HG02759 (cell line): Measurements from ENCODE around the gene RHOA.
A peak's percentile ranks its signal among the peaks of the same experiment; 100 is the strongest.
"Not testable (repeated sequence)": the region's sequence is repeated elsewhere in the genome, so short reads cannot be mapped to it uniquely, and the experiment has no call there.

ENCODE experiments used
- ATAC-seq: cut with Tn5 transposase; IDR thresholded peaks from one replicate; pipeline ENCODE4 v1.9.1; 2021; ENCODE audit warnings: mild to moderate bottlenecking, moderate library complexity; ENCODE audit not compliant: unreplicated experiment

Gene RHOA

DNA sequence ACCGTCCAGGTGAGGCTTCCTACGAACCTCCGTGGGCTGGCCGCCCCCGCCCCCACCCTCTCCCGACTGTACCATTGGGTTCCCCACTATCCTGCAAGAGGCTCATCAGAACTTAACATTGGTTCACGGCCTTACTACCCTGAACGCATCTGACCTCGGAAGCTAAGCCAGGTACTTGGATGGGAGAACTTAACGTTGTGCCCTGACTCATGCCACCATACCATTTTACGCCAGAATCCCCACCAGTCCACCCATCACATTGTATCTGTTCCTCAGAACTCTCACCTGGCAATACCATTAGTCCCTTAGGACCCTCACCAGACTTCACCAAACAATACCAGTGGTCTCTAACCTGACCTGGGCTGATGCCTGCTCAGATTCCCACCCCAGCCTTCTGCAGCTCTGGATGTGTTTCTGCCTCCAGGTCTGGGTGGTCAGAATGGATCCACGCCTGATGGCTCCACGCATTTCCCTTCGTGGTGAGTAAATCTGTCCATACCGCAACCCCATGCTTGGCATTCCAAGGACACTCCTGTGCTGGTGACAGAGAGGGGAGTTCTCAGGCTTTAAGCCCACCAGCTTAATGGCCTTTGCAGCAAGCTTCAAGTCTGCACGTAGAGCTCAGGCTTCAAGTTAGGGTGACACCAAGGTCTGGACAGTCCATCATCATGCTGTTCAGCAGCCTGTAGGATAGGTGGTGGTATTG is 1.0 kb upstream of the RHOA start:
- no peak for ATAC-seq

DNA sequence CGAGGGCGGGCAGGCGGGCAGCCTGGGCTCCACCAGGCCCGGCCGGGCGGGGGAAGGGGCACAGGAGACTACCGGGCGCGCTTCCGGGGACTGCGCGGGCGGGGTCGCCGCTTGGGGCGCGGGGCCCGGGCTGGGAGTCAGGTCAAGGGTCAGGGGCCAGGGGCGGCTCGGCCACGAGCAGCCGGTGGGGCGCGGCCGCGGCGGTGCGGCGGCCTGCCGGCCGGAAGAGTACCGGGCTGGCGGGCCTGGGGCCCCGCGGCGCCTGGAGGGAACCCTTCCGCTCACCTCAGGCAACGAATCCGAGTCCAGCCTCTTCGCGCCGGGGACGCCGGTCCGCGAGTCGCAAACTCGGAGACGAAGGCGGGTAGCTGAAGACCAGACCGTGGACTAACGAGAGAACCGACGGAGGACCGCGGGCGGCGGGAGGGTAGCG is 225 bp downstream of the RHOA start:
- peak; percentile 44 for ATAC-seq

DNA sequence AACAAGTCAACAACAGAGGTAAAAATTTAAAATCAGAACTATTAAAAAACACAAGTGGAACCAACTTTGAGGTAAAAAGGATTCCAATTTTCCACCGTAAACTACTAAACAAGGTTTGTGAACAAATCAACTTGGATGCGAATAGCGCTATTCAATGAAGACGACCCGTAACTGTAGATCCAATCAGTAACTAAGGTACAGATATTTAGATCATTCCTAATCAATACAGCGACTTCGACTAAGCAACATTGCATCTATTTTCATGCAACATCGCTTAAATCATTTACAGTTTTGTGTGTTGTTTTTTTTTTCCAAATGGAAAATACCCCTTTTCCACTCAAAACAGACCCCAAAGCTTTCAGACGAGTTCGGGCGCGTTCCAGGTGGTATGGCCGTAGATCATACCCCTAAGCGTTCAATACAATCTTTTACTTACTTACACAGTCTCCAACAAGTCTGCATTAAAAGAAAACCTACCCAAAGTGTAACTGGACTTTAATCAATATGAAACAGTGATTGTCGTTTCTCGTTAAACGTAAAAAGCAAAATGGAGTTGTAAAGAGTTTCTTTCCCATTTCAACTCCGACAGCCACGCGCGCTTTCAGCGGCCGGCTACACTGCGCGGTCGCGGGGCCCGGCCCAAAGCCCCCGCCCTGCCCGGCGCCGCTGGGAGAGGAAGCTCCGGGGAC is 786 bp downstream of the RHOA start:
- ATAC-seq: no peak

DNA sequence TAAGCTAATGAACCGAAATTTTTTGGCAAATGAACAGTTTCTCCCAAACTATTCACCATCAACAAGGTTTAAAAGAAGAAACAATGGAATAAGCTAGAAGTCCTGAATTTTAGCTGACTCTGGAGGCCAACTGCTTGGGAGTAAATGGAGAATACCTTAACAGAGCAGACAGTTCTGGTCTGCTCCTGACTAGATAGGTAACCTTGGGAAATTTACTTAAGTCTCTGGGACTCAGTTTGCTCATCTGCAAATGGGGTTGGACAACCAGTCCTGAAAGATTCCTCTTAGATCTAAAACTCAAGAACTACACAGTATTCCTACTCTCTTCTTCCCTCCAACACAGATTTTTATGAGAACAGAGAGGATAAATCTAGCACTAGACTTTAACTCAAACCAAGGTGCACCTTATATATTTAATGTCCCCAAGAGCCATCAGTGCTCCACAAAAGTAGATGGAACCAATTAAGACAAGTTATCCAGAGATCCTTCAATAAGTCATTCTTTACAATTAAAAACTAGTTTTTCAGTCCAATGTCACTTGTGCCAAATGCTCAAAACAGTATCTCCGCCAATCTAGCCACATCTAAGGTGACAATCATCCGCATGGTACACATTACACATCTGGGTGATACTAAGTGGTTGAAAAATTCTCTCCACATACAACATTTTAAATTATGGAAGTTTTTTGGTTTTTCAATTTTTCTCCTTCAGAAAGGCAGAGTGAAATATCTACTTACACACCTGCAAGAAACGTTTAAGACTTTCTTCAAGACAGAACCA is 1.5 kb downstream of the RHOA start:
- no peak for ATAC-seq

DNA sequence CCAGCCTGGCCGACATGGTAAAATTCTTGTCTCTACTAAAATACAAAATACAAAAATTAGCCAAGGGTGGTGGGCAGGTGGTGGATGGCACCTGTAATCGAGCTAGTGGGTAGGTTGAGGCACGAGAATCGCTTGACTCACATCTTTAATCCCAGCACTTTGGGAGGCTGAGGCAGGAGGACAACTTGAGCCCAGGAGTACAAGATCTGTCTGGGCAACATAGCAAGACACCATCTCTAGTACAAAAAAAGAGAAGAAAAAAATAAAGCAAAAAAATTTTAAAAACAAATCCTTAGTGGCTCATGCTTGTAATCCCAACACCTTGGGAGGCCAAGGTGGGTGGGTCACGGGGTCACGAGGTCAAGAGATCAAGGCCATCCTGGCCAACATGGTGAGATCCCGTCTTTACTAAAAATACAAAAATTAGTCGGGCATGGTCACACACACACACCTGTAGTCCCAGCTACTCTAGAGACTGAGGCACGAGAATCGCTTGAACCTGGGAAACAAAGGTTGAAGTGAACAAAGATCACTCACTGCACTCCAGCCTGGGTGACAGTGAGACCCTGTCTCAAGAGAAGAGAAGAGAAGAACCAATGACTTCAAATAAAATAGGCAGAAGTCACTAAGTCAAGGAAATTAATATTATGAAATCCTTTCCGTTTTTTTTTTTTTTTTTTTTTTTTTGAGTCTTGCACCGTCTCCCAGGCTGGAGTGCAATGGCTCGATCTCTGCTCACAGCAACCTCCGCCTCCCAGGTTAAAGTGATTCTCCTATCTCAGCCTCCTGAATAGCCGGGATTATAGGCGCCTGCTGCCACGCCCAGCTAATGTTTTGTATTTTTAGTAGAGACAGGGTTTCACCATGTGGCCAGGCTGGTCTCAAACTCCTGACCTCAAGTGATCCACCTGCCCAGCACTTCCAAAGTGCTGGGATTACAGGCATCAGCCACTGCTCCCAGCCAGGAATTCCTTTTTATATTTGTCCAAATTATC is 4.9 kb downstream of the RHOA start:
- no peak for ATAC-seq

DNA sequence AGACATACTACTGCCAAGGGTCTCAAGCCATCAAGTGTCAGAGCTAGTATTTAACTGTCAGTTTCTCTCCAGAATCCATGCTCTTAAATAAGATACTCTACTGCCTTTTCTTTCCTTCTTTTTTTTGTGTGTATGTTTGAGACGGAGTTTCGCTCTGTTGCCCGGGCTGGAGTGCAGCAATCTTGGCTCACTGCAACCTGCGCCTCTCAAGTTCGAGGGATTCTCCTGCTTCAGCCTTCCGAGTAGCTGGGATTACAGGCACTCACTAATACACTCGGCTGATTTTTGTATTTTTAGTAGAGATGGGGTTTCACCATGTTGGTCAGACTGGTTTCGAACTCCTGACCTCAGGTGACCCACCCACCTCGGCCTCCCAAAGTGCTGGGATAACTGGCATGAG is 6.2 kb downstream of the RHOA start:
- ATAC-seq: not testable (repeated sequence)

DNA sequence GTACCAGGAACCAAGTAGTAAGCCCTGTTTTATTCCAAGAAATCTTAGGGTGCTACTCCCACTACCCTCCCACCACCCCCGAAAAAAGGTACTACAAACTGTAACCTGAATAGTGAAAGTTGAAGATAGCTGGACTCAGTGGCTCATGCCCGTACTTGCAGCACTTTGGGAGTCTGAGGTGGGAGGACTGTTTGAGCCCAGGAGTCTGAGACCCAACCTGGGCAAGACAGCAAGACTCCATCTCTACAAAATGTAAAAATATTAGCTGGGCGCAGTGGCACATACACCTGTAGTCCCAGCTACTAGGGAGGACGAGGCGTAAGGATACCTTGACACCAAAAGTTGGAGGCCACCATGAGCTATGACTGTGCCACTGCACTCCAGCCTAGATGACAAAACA is 7.9 kb downstream of the RHOA start:
- no peak for ATAC-seq

DNA sequence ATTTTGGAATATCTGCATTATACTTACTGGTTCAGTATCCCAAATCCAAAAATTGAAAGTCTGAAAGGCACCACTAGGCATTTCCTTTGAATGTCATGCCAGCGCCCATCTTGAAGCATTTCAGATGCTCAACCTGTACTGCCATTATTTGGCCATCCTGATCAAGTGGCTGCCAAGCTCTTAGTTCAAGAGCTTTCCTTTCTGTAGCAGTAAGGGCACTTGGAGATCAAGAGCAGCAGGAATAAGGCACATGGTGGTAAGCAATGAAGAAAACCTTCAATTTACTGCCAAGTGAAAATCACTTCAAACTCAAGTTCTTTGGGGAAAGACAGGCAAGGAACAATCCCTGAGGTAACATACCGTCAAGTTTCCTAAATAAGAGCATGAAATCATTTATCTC is 10.0 kb downstream of the RHOA start:
- no peak for ATAC-seq

DNA sequence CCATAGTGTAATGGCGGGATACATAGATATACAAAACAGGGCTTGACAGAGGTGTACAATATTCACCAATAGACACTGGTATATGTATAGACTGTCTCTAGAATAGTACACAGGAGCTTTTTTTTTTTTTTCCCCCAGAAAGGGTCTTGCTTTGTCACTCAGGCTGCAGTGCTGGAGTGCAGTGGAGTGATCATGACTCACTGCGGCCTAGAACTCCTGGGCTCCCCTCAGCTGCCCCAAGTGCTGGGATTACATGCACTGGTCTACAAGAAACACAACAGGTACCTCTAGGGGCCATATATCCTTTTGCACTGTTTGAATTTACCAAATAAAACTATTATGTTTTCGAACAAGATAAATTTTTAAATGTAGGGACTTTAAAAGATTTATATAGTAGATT is 12.3 kb downstream of the RHOA start:
- no peak for ATAC-seq

DNA sequence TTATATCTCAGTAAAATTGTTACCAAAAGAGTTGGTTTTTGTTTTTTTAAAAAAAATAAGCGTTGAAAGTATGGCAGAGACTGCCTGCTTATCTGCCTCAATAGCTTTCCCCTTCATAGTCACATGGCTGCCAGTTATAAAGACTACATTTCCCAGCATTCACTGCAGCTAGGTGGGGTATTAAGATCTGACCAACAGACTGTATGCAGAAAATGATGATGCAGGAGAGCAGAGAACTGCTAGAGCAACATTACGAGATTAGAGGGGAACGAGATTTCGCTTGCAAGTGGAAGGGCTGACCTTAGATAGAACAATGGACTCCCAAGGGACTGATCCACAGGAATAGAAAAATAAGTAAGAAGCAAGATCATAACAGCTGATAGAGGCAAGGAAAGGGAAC is 14.3 kb downstream of the RHOA start:
- no peak for ATAC-seq

DNA sequence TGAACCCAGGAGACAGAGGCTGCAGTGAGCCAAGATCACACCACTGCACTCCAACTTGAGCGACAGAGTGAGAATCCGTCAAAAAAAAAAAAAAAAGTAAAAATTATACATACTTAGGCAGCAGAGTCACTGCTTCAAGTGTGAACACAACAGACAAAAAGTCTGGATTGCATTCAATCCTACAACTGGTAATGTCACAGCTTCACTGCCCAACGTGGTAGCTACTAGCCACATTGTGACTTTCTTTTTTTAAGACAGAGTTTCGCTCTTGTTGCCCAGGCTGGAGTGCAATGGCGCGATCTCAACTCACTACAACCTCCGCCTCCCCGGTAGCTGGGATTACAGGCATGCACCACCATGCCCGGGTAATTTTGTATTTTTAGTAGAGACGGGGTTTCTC is 20.5 kb downstream of the RHOA start:
- not testable (repeated sequence) for ATAC-seq

DNA sequence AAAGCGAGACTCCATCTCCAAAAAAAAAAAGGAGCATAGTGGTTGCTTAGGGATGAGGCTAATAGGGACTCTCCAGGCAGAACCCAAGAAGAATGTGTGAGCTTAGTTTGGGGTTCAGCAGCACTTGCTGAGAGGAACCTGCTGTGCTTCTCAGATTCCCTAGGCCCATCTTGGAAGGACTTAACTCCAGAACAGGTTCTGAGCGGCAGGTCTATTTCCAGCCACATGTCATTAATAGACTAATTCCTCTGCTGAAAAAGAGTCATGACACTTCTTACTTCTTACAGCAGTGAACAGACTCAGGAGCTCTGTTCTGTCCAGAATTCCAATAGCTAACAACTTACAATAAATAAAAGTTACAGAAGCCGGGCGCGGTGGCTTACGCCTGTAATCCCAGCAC is 22.5 kb downstream of the RHOA start:
- no peak for ATAC-seq

DNA sequence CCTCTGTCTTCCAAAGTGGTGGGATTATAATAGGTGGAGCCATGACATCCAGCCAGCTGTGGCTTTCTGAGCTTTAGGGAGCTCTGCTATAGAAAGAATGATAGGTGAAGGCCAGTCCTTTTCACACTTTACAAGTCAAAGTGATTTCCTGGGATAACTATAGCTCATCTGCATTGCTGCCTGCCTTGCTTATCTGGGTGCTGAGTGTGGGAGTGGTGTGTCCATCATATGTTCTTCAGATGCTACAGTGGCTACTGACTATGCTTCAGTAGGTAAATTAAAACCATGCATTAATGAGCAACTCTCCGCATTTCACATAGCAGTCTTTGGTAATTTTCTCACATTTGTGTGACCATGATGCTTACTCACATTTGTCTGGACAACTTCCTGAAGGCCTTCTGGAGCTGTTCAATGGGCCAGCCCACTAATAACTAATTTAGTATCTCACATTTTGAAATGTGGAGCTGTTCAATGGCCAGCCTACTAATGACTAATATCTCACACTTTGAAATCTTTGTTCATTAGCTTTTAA is 23.4 kb downstream of the RHOA start:
- ATAC-seq: no peak

DNA sequence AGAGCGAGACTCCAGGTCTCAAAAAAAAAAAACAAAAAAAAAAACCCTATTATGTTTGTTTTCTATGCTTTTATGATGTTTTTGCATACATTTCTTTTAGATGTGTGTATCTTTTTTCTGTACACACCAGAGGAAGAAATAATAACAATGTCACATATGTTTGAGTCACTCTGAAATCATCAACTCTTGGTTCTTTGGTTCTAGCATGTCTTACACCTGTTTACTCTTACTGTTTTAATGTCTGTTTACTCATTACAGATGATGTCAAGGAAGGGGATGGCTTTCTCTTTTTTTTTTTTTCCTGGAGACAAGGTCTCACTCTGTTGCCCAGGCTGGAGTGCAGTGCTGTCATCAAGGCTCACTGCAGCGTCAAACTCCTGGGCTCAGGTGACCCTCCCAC is 24.1 kb downstream of the RHOA start:
- no peak for ATAC-seq

DNA sequence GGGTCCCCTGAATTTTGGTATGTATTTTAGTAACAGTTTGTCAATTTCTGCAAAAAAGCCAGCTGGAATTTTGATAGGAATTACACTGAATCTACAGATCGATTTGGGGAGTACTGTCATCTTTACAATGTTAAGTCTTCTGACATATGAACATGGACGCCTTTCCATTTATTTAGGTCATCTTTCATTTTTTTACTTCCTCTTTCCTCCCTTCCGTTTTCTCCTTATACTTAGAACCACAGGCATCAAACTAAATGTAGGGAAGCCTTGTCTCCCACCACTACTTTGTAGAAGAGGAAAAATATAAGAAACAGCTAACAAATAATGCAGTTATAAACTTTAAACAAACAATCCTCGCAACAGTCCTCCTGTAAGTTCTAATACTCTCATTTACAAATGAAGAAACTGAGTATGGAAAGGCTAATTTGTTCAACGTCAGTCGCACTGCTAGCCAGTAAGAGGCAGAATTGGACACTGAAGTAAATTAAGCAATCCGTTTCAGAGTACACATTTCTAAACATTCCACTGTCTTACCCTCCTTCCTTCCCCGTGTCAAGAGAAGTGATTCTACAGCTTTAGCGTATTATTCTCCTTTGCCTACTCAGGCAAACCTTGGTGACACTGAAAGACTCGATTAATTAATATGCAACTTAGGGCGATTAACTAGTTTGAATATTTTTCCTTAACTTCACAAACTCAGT is 25.6 kb downstream of the RHOA start:
- ATAC-seq: no peak

DNA sequence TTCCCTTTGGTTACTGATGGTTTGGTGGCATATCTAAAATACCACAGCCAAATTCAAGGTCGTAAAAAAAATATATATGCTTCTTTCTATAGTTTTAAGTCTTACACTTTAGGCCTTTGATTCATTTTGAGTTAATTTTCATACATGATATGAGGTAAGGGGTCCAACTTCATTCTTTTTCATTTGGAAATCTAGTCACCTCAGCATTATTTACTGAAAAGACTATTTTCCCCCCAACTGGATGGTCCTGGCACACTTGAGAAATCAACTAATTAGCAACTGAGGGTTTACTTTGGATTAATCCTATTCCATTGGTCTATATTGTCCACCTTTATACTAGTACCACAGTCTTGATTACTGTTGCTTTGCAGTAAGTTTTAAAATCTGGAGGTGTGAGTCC is 26.2 kb downstream of the RHOA start:
- no peak for ATAC-seq

DNA sequence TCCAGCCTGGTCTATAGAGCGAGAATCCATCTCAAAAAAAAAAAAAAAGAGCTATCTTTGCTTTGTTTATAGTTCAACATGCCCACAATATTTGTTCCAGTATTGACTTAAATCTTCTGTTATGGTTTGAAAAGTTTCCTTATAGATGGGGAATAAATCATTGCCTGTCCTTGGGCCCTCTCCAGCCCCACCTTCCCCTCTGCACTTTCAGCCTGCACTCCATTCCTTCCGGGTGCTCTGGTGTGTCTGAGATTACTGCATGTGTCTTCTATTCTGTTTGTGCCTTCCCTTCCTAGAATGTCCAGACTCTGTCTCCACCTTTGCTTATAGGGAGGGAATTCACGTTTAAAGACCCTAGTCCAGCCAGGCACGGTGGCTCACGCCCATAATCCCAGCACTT is 28.4 kb downstream of the RHOA start:
- no peak for ATAC-seq

DNA sequence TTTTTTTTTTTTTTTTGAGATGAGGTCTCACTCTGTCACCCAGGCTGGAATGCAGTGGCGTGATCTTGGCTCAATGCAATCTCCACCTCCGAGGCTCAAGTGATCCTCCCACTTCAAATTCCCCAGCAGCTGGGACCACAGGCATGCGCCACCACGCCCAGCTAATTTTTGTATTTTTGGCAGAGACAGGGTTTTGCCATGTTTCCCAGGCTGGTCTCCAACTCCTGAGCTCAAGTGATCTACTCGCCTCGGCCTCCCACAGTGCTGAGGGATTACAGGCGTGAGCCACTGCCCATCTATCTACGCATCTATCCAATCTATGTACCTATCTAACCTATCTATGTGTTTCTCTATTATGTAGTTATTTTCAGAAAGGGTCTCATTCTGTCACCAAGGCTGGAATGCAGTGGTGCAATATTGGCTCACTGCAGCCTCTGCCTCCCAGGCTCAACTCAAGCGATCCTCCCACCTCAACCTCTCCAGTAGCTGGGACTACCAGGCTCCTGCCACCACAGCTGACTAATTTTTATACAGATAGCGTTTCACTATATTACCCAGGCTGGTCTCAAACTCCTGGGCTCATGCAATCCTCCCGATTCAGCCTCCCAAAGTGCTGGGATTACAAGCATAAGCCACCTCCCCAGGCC is 33.4 kb downstream of the RHOA start:
- ATAC-seq: no peak

DNA sequence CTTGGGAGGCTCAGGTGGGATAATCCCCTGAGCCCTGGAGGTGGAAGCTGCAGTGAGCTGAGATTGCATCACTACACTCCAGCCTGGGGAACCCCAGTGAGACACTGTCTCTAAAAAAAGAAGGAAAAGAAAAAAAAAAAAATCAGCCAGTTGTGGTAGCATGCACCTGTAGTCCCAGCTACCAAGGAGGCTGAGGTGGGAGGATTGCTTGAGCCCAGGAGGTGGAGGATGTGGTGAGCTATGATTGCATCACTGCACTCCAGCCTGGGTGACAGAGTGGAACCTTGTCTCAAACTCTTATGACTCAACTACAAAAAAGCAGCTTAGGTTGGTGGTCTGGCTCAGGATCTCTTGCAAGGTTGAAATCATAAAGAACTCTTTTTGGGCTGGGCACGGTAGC is 34.3 kb downstream of the RHOA start:
- ATAC-seq: no peak
